LHCN-M2 (cell line): ENCODE measurements around the gene AGTRAP. TPM values are rescaled to one million over a fixed set of nuclear protein-coding genes. Genes with fewer than 3 reads are reported as not detected.

Source experiments
- DNase-seq: peaks from one replicate; pipeline ENCODE4 v3.0.0-alpha.2; 2012; ENCODE audit warnings: low read depth
- total RNA-seq: library from RNA; depleted of rRNA; stranded (reverse); fragments of >200 nt; gene quantifications from 2 replicates; pipeline ENCODE4 v1.2.3, GENCODE V29; 2014; rRNA removed

The AGTRAP gene
- total RNA-seq, 1 experiment from 2014 or later, result 39.4 TPM

DNA sequence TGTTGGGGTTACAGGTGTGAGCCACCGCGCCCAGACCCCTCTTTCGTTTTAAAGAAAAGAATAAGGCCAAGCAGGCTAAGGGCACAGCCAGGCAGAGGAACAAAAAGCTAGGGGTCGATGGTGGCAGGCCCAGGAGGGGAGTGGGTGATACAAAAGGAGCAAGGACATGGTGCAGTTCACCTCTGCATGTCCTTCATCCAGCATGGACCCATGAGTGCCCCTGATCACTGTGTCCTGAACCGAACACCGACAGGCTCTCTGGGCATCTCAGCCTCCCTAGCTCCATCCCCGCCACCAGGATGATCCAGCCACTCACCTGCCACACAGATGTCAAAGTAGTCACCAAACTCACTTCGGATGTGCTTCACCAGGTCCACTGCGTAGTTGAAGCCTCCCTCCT, 64.0 kb downstream of the AGTRAP start:
- no peak for DNase-seq

- DNase-seq, result no peak
Observed at GRCh38 chr1:11800391-11800755, 64.4 kb downstream of the AGTRAP start.

Other genes with a start within 250 kb of the AGTRAP start
- not detected in 2 replicates for gene FBXO2, start 81.7 kb upstream of the AGTRAP start, total RNA-seq
- 2.4 and 5.2 TPM in 2 replicates for gene FBXO44, start 81.3 kb upstream of the AGTRAP start, total RNA-seq
- gene FBXO6, start 71.9 kb upstream of the AGTRAP start, total RNA-seq, result 1.1 and 1.2 TPM in 2 replicates
- gene MAD2L2, start 55.0 kb upstream of the AGTRAP start, total RNA-seq, result 86.2 and 90.6 TPM in 2 replicates
- gene DRAXIN, start 44.4 kb upstream of the AGTRAP start, total RNA-seq, result under 0.01 and 0.13 TPM in 2 replicates
- not detected in 2 replicates for gene C1orf167, start 26.1 kb downstream of the AGTRAP start, total RNA-seq
- 7.8 and 11.7 TPM in 2 replicates for gene MTHFR, start 69.8 kb downstream of the AGTRAP start, total RNA-seq
- gene CLCN6, start 70.1 kb downstream of the AGTRAP start, total RNA-seq, result 5.5 and 10.7 TPM in 2 replicates
- not detected in 2 replicates for gene NPPA, start 111.6 kb downstream of the AGTRAP start, total RNA-seq
- not detected in 2 replicates for gene NPPB, start 122.8 kb downstream of the AGTRAP start, total RNA-seq
- 118 and 131 TPM in 2 replicates for gene KIAA2013, start 190.3 kb downstream of the AGTRAP start, total RNA-seq
- 355 and 458 TPM in 2 replicates for gene PLOD1, start 198.6 kb downstream of the AGTRAP start, total RNA-seq
- 69.7 and 71.7 TPM in 2 replicates for gene MFN2, start 244.3 kb downstream of the AGTRAP start, total RNA-seq